NCI-H2107 (cell line): ENCODE measurements around the gene ZP2.
"Not testable (repeated sequence)": the region's sequence is repeated elsewhere in the genome, so short reads cannot be mapped to it uniquely, and the experiment has no call there.

Source experiments
- DNase-seq: peaks from one replicate; lab custom pipeline; 2025; lab: John Stamatoyannopoulos, UW

ZP2 gene

DNA sequence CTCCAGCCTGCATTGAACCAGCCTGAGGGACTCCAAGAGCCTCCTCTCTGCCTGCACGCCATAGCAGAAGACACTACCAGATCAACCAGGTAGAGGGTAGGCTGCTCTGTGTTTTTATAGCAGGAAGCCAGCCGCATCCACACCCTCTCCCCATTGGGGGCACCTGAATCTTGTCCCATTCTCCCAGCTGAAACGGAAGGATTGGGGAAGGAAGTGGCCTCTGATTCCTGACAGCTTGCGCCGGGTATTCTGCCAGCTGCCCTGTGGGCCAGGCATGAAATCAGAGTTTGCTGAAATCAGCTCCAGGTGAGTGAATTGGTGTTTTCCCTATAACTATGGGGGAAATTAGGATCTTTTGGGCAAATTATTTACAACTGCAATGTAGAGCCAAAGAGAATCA lies at the start of gene ZP2:
Gene ZP2 (minus strand): TSS at position 89 of the 400 bp plus-strand sequence. CDS start 27 bp downstream, at position 62.
- no peak for DNase-seq

DNA sequence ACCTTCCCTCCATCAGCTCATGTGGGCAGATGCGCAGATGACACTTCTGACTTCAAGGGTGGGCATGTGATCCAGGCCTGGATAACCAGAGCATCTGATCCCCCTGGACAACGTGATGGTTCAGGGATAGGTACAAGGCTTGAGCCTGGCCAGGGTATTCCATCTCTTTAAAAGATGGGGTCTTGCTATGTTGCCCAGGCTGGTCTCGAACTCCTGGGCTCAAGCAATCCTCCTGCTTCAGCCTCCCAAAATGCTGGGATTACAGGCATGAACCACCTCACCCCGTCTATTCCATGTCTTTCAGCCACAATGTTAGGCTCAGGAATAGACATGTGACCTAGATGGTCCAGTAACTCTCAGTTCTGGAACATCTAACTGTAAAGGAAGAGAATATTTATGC lies 45.9 kb upstream of the ZP2 start:
- no peak for DNase-seq

DNA sequence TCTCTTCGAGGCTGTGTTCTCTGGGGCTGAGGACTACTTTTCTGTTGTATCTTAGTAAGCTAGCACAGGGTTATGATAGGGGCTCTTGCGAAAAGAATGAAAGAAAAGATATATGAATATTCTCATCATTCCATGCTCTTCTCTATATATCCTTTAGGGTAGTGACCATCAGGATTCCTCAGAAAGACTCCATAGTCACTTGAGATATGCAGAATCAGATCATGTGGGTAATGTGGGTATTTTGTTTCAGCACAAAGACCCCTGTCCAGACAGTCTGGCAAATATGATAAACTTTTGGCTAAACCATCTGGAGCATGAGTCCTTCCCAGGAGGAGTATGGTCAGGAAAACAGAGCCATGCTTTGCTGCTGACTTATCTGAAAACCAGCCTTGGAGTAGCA lies 45.3 kb upstream of the ZP2 start:
- no peak for DNase-seq

DNA sequence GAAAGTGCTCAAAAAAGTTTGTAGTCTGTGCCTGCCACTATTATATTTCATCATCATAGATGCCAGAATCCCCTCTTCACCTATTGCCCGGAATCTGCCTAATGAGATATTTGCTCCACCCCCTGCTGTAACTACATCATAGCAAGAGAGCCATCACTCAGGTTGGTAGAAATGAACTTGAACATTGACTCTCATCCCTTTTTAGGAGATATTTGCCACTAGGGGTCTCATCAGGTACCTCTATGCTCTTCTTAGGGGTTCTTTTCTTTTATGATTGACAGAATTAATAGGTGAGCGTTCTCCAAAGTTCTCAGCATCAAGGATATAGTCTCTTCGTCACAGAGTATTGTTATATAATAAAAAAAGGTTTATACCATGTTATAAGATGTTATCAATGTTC lies 42.1 kb upstream of the ZP2 start:
- no peak for DNase-seq

DNA sequence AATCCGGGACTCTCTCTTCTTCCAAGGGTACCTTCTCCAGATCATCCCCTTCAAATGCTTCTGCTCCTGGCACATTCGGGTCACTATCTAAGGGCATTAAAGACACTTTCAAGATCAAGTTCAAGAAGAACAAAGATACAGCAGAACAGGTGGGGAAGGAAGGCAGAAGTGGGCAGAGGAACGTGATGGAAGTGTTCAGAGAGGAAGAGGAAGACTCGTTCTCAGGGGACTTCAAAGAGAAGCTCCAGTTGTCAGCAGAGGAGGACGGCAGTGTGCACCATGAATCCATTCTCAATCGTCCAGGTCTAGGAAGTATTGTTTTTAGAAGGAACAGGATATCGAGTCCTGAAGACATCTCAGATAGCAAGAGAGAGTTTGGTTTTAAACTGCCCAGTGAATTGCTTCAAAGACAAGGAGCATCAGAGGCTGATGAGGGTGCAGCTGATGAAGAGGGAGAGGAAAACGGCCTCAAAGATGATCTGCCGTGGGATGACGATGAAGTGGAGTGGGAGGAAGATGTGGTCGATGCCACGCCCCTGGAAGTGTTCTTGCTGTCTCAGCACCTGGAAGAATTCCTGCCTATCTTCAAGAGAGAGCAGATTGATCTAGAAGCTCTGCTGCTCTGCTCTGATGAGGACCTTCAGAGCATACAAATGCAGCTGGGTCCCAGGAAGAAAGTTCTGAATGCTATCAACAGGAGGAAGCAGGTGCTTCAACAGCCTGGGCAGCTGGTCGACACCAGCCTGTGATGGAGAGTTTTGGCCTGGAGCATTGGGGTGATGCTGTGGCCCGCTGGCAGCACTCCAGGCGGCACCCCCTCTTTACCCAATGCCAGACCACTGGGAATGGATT lies 38.9 kb upstream of the ZP2 start:
- DNase-seq: no peak

DNA sequence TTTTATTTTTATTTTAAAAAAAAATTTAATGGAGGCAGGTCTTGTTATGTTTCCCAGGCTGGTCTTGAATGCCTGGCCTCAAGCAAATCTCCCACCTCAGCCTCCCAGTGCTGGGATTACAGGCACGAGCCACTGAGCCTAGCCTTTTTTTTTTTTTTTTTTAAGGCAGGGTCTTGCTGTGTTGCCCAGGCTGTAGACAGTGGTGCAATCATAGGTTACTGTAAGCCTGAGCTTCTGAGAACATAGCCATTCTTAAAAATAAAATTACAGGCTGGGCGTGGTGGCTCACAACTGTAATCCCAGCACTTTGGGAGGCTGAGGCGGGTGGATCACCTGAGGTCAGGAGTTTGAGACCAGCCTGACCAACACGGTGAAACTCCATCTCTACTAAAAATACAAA lies 36.8 kb upstream of the ZP2 start:
- DNase-seq: not testable (repeated sequence)

DNA sequence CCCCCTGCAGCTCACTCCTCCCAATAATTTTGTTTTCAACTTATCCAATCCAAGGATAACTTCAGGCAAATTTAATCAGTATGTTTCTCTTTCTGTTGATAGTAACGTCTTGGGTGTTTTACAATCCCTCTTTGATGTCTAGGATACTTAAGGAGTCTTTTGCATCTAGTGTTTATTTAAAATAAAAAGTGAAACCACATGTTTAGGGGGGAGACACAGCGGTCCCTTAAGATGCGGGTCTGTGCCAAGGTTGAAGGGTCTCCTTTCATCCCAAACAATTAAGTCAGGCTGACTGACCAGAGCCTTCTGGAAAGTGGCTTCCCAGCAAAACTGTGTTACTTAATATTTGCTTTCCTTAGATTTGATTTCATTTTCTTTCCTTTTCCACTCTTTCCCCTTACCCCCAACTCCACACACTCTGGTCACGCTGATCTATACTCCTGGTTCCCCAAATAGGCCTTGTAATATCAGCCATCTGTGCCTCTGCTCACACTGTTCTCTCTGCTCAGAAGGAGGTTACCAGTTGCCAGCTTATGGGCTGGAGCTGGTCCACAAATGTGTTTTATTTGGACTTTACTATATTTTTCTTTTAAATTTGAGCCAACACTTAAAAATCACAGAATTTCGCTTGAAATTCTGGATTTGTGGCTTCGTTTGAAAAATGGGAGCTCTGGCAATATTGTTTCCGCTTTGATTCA lies 33.3 kb upstream of the ZP2 start:
- DNase-seq: no peak

DNA sequence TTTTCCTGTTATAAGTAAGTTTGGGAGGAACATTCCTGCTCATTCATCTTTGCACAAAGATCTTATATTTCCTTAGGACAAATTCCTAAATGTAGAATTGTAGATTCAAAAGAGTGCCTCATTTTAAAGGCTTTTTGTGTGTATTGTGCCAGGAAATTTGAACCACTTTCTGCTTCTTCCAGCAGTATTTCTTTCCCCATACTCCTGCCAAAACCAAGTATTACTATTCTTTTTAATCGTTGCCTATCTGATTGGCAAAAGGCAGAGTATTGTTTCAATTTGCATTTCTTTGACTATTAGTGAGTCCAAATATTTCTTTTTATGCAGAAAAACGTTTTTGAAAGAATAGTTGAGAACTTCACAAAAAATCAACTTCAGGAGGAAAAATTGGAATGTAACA lies 31.4 kb upstream of the ZP2 start:
- DNase-seq: no peak

DNA sequence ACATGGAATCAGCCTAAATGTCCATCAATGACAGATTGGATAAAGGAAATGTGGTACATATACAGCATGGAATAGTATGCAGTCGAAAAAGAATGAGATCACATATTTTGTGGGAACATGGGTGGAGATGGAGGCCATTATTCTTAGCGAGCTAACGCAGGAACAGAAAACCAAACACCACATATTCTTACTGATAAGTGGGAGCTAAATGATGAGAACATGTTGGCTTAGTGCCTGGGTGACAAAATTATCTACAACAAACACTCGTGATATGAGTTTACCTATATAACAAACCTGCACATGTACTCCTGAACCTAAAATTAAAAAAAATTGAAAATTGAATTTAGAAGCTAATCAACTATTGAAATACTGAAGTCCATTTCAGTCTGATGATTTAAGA lies 28.3 kb upstream of the ZP2 start:
- DNase-seq: no peak

DNA sequence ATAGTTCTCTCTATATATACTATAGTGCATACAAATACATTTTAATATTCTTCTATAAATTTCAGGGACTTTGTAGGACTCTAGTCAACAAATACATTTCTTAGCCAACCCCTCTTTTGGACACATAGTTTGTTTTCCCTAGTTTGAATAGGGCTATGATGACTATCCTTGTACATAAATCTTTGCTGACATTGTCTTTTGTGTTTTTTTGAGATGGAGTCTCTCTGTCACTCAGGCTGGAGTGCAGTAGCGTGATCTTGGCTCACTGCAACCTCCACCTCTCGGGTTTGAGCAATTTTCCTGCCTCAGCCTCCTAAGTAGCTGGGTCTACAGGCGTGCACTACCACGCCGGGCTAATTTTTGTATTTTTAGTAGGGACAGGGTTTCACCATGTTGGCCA lies 25.5 kb upstream of the ZP2 start:
- no peak for DNase-seq

DNA sequence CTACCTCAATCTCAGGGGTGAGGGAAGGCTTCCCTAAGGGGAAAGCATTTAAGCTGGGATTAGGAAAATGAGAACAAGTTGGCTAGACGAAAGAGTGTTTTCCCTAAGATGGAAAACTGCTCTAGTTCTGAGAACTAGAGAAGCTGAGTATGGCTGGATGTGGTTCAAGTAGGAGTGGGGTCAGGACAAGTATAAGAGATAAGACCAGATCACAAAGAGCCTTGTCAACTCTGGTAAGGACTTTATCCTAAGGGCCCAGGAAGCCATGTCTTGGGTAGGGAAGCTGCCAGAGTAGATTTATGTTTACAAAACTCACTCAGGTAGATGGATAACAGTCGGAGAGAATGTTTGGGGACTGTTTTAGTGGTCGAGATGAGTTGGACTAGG lies 23.8 kb upstream of the ZP2 start:
- DNase-seq: no peak

DNA sequence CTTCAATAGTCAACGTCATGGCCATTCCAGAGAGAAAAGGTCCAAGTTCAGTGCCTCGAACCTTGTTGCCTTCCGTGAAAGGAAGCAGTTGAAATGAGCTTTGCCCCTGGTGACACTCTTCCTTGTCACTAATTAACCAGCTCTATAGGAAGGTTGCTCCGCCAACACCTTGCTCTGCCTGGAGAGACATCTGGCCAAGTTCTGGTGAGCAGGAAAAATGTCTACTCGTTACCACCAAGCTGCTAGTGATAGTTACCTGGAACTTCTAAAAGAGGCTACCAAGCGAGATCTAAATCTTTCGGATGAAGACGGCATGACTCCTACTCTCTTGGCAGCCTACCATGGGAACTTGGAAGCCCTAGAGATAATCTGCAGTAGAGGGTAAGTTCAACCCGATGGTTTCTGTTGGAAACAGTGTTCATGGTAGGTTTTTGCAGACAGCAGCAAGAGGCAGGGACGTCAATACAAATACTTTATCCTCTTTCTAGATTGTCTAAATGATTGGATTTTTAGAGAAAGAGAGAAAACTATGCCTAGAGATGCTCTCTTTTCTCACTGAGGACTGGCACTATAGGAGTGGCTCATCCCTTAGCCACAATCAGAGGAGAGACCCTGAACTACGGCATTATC lies 22.3 kb upstream of the ZP2 start, which contains the start of gene ANKS4B:
Gene ANKS4B (plus strand): TSS at position 179 of the 630 bp plus-strand sequence. CDS start 39 bp downstream, at position 218.
- DNase-seq: no peak

DNA sequence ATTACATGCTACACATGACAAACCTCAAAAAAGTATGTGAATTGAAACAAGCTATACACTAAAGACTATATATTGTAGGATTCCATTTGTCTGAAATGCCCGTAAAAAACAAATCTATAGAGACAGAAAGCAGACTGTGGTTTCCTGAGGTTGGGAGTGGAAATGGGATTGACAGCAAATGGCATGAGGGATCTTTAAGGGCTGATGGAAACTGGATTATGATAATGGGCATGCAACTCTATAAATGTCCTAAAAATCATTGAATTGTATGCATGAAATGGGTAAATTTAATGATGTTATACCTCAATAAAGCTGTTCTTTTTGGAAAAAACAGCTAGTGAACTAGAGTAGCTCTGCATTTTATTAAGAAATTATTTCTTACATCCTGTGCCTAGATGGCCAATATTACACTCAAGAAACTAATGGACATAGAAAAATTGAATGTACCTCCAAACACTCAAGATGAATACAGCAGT lies 21.7 kb upstream of the ZP2 start:
- DNase-seq: no peak

DNA sequence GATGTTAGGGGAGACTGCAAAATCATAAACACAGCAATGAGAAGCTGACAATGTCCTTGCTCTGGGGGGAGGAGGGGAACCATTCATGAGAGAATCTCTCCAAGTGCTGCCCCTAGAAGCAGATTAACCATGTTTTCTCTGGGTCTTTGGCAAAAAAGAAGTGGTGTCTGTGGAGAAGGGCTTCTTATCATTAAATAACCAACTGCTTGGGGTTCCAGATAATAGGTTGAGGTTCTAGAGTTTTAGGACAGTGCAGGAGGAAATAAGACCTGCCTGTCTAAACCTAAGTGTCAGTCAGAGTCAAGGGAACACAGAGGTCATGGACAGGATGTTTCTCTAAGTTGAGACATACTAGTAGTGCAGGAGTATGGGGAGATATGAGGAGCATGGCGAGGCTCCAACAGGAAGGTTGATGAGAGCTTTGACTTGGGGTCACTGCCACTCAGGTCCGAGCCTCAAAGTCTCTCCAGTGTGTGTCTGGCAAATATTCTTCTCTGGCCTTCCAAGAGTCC lies 17.0 kb upstream of the ZP2 start:
- no peak for DNase-seq

DNA sequence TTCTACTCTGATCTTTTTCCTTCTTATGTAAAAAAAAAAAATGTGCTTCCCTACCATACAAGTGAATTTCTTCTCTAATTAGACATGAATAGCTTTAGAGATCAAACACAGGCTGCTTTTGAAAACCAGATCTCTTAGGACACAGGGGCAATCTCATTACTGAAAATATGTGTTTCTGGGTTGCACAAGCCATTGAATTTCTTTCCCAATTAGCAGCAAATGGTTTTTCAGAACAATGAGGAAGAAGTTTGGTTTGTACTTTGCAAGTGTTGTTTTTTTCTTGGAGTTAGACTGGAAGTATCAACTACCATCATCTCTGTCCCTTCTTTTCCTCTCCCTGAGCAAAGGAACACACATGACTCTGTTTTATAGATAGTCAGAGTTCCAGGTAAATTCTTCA lies 16.5 kb upstream of the ZP2 start:
- DNase-seq: no peak

DNA sequence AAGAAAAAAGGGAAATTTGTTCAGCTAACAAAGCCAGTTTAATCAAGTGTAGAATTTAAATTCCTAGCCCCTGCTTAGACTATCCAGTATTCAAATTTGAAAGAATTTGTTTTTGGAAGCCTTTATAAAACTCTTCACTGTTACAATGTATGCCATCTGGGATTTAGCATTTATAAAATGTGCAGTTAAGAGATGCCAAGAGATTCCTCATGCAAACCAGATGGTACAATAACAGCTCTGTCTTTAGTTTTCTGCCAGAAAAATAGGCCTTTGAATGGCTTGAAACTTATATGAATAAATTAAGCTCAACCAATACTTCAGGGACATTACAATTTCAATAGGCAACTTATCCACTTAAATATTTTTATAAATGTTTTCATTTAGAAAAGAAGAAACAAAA lies 15.4 kb upstream of the ZP2 start:
- DNase-seq: no peak

DNA sequence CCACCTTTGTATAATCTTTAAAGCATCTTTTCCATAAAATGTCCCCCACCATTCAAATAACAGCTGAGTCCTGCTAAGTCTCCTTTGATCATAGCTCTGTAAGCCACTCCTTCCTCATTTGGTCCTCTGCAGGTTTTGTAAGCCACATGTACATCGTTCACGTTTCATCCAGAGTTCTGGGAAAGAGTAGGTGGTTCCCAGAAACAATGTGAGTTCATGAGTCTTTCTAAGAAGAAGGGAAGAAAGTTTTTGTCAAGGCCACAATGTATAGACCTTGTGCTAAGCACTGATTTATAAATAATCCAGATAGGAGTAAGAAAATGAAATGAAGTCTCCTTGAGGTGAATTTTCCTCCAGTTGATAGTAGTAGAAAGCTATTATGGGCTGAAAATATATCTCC lies 13.4 kb upstream of the ZP2 start:
- no peak for DNase-seq

DNA sequence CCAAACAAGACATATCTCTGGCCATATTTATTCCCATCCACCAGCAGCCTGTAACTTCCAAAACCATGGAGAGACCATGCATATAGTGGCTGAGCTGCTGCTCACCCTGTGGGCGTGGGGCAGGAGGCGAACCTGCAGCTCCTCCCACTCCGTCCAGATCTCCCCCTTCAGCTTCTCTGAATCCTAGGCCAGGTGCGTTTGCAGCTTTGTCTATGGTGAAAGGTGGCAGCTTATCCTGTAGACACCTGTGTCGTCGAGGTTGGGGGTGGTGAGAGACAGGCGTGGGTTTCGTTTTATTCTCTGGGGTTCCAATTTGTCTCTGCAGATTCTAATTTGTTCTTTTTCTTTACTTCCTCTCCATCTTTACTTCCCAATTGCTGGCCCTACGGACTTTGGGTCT lies 12.4 kb upstream of the ZP2 start:
- DNase-seq: no peak

DNA sequence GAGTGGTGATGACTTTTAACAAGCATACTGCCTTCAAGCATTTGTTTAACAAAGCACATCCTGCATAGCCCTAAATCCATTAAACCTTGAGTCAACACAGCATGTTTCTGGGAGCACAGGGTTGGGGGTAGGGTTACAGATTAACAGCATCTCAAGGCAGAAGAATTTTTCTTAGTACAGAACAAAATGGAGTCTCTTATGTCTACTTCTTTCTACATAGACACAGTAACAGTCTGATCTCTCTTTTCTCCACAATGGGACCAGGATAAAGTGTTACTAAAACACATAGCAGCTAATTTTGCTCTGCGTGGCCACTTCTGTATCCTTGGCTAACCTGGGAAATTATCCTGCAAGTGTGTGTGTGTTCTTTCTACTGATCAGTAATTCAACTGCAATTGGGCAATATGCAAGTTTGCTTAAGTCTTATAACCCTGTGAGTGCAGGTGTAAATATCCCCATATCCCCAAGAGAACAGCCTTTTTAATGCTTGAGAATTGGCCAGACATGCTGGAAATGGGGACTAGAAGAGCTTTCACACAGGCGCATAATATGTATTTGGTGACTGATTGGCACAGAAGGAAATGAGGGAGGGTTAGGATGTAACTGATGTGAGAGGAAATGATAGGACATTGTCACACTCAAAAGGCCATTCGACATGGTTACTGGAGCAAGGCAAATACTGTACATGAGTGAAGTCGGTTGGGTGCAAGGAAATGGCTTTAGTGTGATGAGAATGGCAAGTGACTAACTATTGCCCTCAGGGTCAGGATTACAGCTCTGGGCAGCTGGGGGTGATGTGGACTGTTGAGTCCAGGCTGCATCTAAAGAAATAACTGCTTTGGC lies 11.3 kb upstream of the ZP2 start:
- no peak for DNase-seq

DNA sequence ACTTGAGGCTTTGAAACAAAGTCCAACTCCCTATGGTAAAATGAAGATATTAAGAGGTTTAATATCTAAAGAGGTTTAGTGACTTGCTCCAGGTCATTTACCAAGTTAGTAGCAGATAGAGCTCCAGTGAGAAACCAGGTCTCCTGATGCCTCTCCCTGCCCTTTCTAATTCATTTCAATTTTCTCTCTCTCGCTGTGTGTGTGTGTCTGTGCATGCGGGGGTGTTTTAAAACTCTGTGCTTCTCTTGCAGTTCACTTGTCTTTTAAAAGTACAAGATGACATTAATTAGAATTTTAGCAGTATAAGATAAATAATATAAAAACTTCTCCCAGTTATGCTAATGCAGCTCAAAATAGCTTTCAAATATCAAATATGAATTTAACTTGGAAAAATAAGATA lies 8.2 kb upstream of the ZP2 start:
- DNase-seq: no peak

DNA sequence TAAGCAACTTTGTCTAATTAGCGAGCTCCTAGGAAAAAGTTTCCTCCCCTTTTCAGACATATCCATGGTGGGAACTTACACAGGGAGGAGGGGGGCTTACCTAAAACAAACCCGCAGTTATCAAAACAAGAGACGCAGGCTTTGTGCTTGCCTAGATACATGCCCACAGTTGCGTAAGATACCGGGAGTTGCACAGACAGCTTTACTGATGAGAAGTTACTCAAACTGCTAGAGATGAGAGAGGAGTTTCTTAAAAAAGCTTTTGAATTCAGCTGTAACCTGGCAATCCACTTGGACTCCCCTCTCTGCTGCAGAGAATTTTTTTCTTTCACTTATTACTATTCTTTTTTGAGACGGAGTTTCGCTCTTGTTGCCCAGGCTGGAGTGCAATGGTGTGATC lies 6.8 kb upstream of the ZP2 start:
- DNase-seq: no peak

DNA sequence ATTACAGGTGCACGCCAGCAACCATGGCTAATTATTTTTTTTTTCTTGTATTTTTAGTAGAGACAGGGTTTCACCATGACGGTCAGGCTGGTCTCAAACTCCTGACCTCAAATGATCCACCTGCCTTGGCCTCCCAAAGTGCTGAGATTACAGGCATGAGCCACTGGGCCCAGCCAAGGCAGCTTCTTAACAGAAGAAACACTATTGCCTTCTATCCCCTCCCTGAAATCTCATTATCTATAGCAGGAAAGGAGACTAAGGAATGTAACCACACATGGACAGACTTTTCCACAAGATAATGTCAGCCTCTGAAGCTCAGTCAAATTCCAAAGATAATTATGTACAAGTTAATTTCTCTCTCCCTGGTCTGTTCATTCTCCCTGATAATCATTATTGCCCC lies 5.7 kb upstream of the ZP2 start:
- no peak for DNase-seq
